Activated CD4-positive, alpha-beta T cell treated with anti-CD3 and anti-CD28 coated beads, Interleukin-2, Interleukin-6, amounts not matched to agents 100 ng/mL and 50 ng/mL, durations not matched to agents 16 hours and 8 hours (primary cell): ENCODE data around the gene CCDC92B.
"Not testable (repeated sequence)": the region's sequence is repeated elsewhere in the genome, so short reads cannot be mapped to it uniquely, and the experiment has no call there.

ENCODE experiments used
- DNase-seq: peaks from one replicate; pipeline ENCODE4 v3.0.0-alpha.2; 2020

CCDC92B gene

DNA sequence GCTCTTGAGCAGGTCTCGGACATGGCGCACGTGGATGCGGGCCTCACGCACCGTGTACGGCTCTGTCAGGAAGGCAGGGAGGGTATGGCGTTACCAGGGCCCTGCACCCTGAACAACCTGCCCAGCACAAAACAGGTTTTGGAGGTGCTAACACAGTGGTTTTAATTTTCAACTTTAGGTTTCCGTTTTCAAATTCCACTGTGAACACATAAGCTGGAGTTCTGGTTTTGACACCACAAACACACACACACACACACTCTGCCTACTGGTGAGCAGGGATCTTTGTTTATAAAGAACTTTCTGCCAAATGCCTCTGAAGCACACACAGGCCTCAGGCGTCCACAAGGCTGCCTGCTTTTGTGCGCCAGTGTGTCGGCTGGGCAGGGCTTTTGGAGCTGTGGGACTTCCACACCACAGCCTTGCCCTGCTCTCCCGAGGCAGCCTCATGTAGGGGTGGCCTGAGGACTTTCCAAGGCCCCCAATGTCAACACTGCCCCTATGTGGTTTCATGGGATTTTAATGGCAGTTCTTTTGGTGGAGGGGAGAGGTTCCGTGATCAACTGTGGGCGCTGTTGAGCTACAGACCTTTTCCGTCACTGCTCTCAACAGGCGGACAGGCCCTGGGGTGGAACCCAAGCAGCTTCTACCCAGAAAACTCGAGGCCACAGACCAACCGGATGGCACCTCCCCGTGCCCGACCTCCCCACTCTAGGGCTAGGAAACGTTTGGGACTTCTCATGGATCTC, 47.3 kb downstream of the CCDC92B start:
- DNase-seq = no peak

- no peak for DNase-seq
Observed at GRCh38 chr17:2701161-2701995, 48.1 kb downstream of the CCDC92B start.

DNA sequence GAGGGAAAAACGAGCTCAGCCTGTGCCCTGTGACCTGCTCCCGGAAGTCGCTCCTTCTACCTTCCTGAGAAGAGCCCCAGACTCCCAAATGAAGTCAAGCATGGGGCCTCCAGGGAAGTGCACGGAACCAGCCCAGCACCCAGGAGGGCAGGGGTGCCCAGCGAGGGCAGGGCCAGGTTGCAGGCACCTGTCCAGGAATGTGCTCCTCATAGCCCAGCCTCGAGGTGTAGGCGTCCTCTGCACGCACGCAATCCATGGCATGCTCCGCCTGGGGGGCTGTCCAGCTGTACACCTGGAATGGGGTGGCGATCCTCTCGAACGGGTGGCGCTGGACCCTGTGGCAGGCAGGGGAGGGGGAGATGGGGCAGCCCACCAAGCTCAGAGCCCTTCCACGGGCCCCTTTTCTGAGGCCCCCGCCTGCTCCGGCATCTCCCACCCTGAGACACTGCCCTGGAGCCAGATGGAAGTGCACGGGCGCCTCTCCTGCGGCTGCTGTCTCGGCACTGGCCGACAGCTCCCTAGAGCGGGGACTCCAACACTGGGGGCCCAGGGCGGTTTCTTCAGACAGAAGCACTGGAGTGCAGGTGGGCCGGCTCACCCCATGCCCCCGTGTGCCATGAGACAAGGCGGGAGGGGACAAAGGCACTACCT, 48.8 kb downstream of the CCDC92B start:
- DNase-seq = no peak

DNA sequence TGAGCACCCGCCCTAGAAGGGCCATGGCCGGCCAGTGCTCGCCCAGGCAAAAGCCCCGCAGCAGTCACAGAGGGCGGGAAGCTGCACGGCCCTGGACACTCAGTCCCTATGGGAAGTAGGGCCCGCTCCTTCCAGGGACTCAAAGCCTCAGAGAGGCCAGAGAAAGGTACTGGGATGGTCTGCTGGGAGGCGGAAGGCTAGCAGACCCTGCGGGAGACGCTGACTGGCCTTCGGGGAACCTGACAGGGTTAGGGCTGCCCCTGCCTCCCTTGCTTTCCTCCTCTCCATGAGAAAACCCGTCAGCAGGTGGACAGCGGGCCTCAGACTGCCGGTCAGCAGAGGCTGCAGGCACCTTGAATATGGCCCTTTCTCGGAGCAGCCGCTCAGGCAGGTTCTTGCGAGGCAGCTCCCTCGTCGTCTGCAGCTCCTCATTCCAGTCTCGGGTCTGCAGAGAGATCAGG, 49.4 kb downstream of the CCDC92B start:
- no peak for DNase-seq

DNA sequence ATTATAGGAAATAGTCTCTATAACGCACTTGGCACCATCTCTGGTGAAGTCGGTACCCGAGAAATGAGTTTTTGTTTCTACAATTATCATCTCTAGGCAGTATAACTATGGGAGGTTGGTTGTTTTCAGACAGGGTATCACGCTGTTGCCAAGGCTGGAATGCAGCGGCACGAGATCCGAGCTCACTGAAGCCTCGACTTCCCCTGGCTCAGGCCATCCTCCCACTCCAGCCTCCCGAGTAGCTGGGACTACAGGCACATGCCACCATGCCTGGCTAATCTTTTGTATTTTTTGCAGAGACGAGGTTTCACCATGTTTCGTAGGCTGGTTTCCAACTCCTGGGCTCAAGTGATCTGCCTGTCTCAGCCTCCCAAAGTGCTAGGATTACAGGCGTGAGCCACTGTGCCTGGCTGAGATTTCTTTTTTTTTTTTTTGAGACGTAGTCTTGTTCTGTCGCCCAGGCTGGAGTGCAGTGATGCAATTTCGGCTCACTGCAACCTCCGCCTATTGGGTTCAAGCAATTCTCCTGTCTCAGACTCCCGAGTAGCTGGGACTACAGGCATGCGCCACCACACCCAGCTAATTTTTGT, 50.1 kb downstream of the CCDC92B start:
- DNase-seq = not testable (repeated sequence)

GRCh38 chr17:2697611-2698162, 51.8 kb downstream of the CCDC92B start:
- no peak for DNase-seq

- DNase-seq = no peak
Observed at GRCh38 chr17:2695961-2696760, 53.3 kb downstream of the CCDC92B start.

- no peak for DNase-seq
Observed at GRCh38 chr17:2695243-2695960, 54.0 kb downstream of the CCDC92B start.

- no peak for DNase-seq
Observed at GRCh38 chr17:2694381-2695242, 54.8 kb downstream of the CCDC92B start.

DNA sequence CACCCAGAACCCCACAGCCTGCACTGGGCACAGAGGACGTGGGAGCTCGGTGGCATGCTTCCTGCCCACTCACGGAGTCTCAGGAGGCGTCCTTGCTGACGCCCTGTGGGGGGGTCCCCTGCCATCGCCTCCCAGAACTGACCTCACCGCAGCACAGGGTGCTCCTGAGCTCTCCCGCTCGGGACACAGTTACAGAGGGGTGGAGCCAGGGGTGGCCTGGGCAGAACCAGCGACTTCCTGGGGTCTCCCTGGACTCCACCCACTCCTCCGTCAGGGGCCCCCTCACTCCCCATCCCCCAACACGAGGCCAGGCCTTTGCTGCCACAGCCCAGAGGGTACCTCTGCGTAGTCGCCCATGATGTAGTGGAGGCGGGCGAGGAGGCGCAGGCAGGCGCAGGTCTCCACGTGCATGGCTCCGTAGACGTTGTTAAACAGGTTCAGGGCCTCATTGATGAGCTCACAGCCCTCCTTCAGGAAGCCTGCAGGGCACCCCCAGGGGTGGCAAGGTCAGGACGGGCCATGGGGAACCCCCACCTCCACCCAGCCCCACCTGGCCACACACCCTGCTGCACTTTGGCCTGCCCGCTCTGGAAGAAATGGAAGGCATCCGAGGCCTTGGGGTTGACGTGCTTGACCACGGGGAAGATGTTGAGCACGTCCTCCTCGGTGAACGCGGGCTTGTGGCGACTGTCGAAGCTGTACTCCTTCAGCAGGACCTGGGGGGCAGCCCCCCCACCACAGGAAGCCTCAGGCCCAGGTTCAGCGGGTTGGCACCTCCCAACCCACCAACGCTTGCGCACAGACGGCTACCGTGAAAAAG, 55.7 kb downstream of the CCDC92B start:
- no peak for DNase-seq

GRCh38 chr17:2692781-2693135, 56.7 kb downstream of the CCDC92B start:
- no peak for DNase-seq

DNA sequence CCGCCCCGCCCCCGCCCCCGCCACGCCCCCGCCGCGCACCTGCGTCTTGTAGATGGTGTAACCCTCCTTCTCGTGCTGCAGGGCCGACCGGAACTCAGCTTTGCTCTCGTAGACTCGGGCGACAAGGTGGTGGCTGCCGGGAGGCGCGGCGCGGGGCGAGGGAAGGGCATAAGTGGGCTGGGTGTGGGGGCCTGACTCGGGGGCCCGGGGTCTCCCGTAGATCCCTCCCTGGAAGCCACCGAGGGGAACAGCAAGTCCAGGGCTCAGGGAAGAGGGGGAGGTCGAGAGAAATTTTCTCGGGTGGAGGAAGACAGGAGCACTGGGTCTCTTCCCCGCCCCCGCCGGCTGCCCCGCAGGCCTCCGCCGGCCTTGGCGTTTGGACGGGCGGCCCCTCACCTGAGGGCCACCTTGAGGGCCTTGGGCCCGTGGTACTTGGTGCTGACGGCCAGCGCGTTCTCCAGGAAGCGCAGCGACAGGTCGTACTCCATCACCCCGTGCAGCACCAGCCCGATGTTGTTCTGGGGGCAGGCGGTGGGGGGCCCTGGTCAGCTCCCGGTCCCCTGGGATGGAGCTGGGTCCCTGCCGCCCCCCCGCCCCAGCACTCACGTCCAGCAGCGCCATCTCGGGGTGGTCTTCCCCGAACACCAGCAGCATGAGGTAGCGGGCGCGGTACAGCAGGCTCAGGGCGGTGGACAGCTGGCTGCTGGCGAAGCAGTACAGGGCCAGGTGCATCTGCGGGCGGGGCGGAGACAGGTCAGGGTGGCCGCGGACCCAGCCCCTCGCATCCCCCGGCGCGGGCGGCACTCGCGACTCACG, 57.3 kb downstream of the CCDC92B start:
- no peak for DNase-seq

DNA sequence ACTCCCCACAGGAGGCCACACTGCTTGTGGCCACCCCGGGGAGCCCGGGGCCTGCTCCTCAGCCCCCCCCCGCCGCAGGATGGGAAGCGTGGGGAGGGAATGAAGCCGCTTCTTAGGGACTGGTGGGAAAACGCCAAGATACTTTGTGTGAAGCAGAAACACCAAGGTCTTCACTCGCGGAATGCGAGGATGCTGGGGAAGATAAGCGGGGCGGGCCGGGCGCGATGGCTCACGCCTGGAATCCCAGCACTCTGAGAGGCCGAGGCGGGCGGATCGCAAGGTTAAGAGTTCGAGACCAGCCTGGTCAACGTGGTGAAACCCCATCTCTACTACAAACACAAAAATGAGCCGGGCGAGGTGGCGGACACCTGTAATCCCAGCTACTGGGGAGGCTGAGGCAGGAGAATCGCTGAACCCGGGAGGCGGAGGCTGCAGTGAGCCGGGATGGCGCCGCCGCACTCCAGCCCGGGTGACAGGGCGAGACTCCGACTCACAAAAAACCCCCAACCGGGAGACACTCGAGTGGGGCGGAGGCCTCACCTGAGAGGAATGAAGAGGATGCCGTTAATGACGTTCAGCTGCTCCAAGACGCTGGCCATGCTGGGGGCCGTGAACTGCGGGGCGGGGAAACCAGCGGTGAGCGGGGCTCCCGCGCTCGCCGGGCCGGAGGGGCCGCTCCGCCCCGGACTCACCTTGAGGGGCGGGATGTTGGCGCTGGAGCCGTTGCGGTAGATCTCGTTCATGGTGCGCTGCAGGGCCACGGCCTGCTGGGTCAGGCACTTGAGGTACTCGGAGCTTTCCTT, 58.2 kb downstream of the CCDC92B start:
- DNase-seq = no peak

- no peak for DNase-seq
Observed at GRCh38 chr17:2690165-2691068, 59.0 kb downstream of the CCDC92B start.

DNA sequence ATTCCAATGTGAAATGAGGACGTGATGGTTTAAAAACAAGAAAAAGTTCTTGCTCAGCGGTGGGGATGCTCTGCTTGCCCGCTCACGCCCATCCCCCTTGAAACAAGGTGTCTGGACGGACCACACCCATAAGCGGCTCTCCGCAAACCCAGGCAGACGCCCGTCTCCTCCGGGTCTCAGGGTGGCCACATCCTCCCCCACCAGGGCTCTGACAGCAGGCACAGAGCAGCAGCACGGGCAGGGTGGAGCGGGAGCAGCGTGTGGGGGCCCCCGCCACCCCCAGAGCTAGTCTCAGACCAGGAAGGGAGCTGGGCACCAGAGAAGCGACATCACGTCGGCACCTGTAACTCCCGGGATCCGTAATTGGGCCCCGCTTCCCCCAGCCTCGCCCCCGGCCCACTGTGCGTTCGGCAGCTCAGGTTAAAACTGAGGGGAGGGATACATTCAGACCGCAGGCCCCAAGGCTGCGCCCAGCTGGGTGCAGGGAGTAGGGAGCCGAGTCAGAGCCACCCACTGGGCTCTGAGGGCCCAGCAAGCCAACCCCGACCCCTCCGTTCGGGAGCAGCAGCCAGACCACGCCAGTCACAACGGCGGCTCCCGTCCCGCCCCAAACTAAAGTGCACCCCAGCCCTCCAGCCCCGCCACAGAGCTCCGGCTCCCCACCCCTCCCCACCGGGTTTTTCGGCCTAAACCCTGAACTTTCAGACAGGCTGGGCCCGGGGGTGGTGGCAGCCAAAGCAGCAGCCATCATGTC, 59.9 kb downstream of the CCDC92B start:
- no peak for DNase-seq
